H1 (cell line): ENCODE data around the gene KCNJ13. TPM values are rescaled to one million over a fixed set of nuclear protein-coding genes. Genes with fewer than 3 reads are reported as not detected.

Experiments
- CTCF ChIA-PET: fragments of 300-600 bp; sonication (Branson Sonifier 250); formaldehyde crosslinking; loops from one replicate; lab custom pipeline; 2021; ENCODE audit not compliant: partially characterized antibody; lab: Charles Lee
- POLR2A ChIA-PET: fragments of 300-600 bp; sonication (Branson Sonifier 250); formaldehyde crosslinking; loops from one replicate; lab custom pipeline; 2021; ENCODE audit warnings: inconsistent platforms; ENCODE audit not compliant: partially characterized antibody; lab: Charles Lee
- DNase-seq, 2 experiments: peaks; one replicate each; pipeline versions ENCODE4 v3.0.0 to v3.0.0-alpha.2; 2010 to 2022; ENCODE audit warnings: low spot score in 2 of 2, low read depth in 1 of 2, mixed read lengths in 1 of 2
- FAIRE-seq: peaks from 2 replicates; lab custom pipeline; 2011; peaks lifted over from hg19 to GRCh38; lab: Jason Lieb, UNC
- H2AFZ ChIP-seq: 2 replicates; pipeline ENCODE4 v1.8.1; 2012; ENCODE audit warnings: low read length, inconsistent platforms
- H2AK5ac ChIP-seq: 2 replicates; pipeline ENCODE4 v1.6.1; 2013; ENCODE audit warnings: low read depth, low read length
- H2BK120ac ChIP-seq: replicated peaks from 2 replicates; pipeline ENCODE3; 2013; ENCODE audit warnings: low read depth, low read length, inconsistent platforms
- H2BK12ac ChIP-seq: 2 replicates; pipeline ENCODE4 v1.6.1; 2013; ENCODE audit warnings: low read depth, low read length
- H2BK15ac ChIP-seq: 2 replicates; pipeline ENCODE4 v1.6.1; 2013; ENCODE audit warnings: low read length
- H2BK20ac ChIP-seq: 2 replicates; pipeline ENCODE4 v1.6.1; 2013; ENCODE audit warnings: low read length
- H2BK5ac ChIP-seq: 2 replicates; pipeline ENCODE4 v1.6.1; 2013; ENCODE audit warnings: low read depth, low read length
- H3K14ac ChIP-seq: 2 replicates; pipeline ENCODE4 v1.6.1; 2013; ENCODE audit warnings: inconsistent platforms; ENCODE audit not compliant: insufficient read length
- H3K18ac ChIP-seq: 2 replicates; pipeline ENCODE4 v1.6.1; 2013; ENCODE audit warnings: low read length; ENCODE audit errors: extremely low read depth
- H3K23ac ChIP-seq: 2 replicates; pipeline ENCODE4 v1.6.1; 2013; ENCODE audit warnings: inconsistent platforms; ENCODE audit not compliant: insufficient read length
- H3K23me2 ChIP-seq: 2 replicates; pipeline ENCODE4 v1.6.1; 2013; ENCODE audit warnings: low read depth, low read length
- H3K27ac ChIP-seq: 2 replicates; pipeline ENCODE4 v1.6.1; 2011; ENCODE audit warnings: low read depth, low read length, inconsistent platforms
- H3K27me3 ChIP-seq, 4 experiments: replicated peaks in 1 of 4; 1 replicate in 1 of 4; 2 replicates in 3 of 4; pipeline versions ENCODE4 v1.6.1 to v1.8.1; 2011 to 2013; ENCODE audit warnings: low read length in 3 of 4, mild to moderate bottlenecking in 3 of 4, inconsistent platforms in 2 of 4, mixed read lengths in 2 of 4, moderate library complexity in 1 of 4; ENCODE audit not compliant: control insufficient read depth in 3 of 4, insufficient read depth in 3 of 4; ENCODE audit errors: extremely low read depth in 1 of 4
- H3K36me3 ChIP-seq, 4 experiments: 2 replicates each; pipeline versions ENCODE4 v1.6.1 to v1.8.1; 2011 to 2013; ENCODE audit warnings: mild to moderate bottlenecking in 4 of 4, low read length in 3 of 4, moderate library complexity in 2 of 4, control low read depth in 1 of 4, inconsistent platforms in 1 of 4; ENCODE audit not compliant: insufficient read depth in 4 of 4, control insufficient read depth in 2 of 4
- H3K4ac ChIP-seq: replicated peaks from 2 replicates; pipeline ENCODE3; 2013; ENCODE audit warnings: low read length, low read depth, mixed read lengths, inconsistent platforms; ENCODE audit not compliant: insufficient read length
- H3K4me1 ChIP-seq, 4 experiments: replicated peaks in 1 of 4; 1 replicate in 1 of 4; 2 replicates in 3 of 4; pipeline versions ENCODE4 v1.6.1 to v1.8.1; 2011 to 2013; ENCODE audit warnings: low read length in 3 of 4, inconsistent platforms in 2 of 4, mixed read lengths in 1 of 4; ENCODE audit not compliant: insufficient read depth in 4 of 4, control insufficient read depth in 3 of 4
- H3K4me2 ChIP-seq, 2 experiments: 2 replicates each; pipeline versions ENCODE4 v1.6.1 to v1.8.1; 2011 to 2013; ENCODE audit warnings: low read depth in 2 of 2, low read length in 2 of 2, control low read depth in 1 of 2, inconsistent platforms in 1 of 2, mild to moderate bottlenecking in 1 of 2; ENCODE audit not compliant: insufficient read depth in 1 of 2
- H3K4me3 ChIP-seq, 4 experiments: fragments of 200-600, 300-600 bp in 1 of 4; sonication (generic), shearing (Covaris generic), sonication (Bioruptor Twin) in 1 of 4; 2 replicates each; pipeline versions ENCODE4 v1.5.1 to v1.8.1; 2011 to 2016; ENCODE audit warnings: low read length in 4 of 4, low read depth in 3 of 4, control low read depth in 2 of 4, inconsistent platforms in 2 of 4, mild to moderate bottlenecking in 2 of 4, mixed read lengths in 1 of 4, moderate library complexity in 1 of 4; ENCODE audit not compliant: insufficient read depth in 2 of 4; ENCODE audit errors: extremely low read depth in 1 of 4
- H3K56ac ChIP-seq: replicated peaks from 2 replicates; pipeline ENCODE3; 2013; ENCODE audit warnings: low read depth, mild to moderate bottlenecking, mixed read lengths, low read length, inconsistent platforms; ENCODE audit not compliant: insufficient read length
- H3K79me1 ChIP-seq: 2 replicates; pipeline ENCODE4 v1.6.1; 2013; ENCODE audit warnings: low read depth, low read length, control low read depth
- H3K79me2 ChIP-seq, 2 experiments: 2 replicates each; pipeline versions ENCODE4 v1.6.1 to v1.8.1; 2012 to 2013; ENCODE audit warnings: low read length in 2 of 2, mild to moderate bottlenecking in 2 of 2, inconsistent platforms in 1 of 2; ENCODE audit not compliant: insufficient read depth in 2 of 2, control insufficient read depth in 1 of 2
- H3K9ac ChIP-seq, 4 experiments: replicated peaks in 1 of 4; 1 replicate in 1 of 4; 2 replicates in 3 of 4; pipeline versions ENCODE4 v1.6.1 to v1.8.1; 2011 to 2013; ENCODE audit warnings: low read depth in 3 of 4, low read length in 3 of 4, control low read depth in 2 of 4, mild to moderate bottlenecking in 2 of 4, moderate library complexity in 2 of 4, inconsistent platforms in 1 of 4; ENCODE audit errors: extremely low read depth in 1 of 4
- H3K9me3 ChIP-seq, 2 experiments: 2 replicates each; pipeline versions ENCODE4 v1.6.1 to v1.8.1; 2012 to 2013; ENCODE audit warnings: mild to moderate bottlenecking in 2 of 2, moderate library complexity in 2 of 2, control low read depth in 1 of 2, inconsistent platforms in 1 of 2, low read depth in 1 of 2, low read length in 1 of 2, mixed read lengths in 1 of 2; ENCODE audit not compliant: insufficient read depth in 2 of 2
- H4K20me1 ChIP-seq, 2 experiments: replicated peaks in 1 of 2; 2 replicates each; pipeline versions ENCODE3 to v1.8.1; 2011 to 2013; ENCODE audit warnings: inconsistent platforms in 2 of 2, low read length in 2 of 2, mild to moderate bottlenecking in 1 of 2; ENCODE audit not compliant: insufficient read depth in 2 of 2, control insufficient read depth in 1 of 2
- H4K5ac ChIP-seq: 2 replicates; pipeline ENCODE4 v1.6.1; 2013; ENCODE audit warnings: low read length, low read depth, mixed read lengths, inconsistent platforms; ENCODE audit not compliant: insufficient read length
- H4K8ac ChIP-seq: 2 replicates; pipeline ENCODE4 v1.8.0; 2013; ENCODE audit warnings: mild to moderate bottlenecking, moderate library complexity, low read length, inconsistent platforms; ENCODE audit not compliant: insufficient read depth; ENCODE audit errors: extremely low read depth
- H4K91ac ChIP-seq: replicated peaks from 2 replicates; pipeline ENCODE3; 2013; ENCODE audit warnings: low read length, mixed read lengths, inconsistent platforms; ENCODE audit not compliant: insufficient read length
- BACH1 ChIP-seq: IDR thresholded peaks from 2 replicates; pipeline ENCODE4 v1.6.1; 2012; ENCODE audit warnings: low read length, improper control_type of control experiment
- BCL11A ChIP-seq, 2 experiments: IDR thresholded peaks; one replicate each; pipeline ENCODE4 v1.6.1; 2011; ENCODE audit warnings: low read depth in 2 of 2, low read length in 2 of 2, mild to moderate bottlenecking in 2 of 2
- CBX5 ChIP-seq: fragments of 300-800, 300-1000 bp; sonication (generic); IDR thresholded peaks from 2 replicates; pipeline ENCODE4 v1.7.1; 2016; ENCODE audit warnings: antibody characterized with exemption, low read length, low read depth
- CBX8 ChIP-seq: fragments of 300-800, 300-1000 bp; sonication (generic); IDR thresholded peaks from 2 replicates; pipeline ENCODE4 v1.7.1; 2016; ENCODE audit warnings: low read depth, low read length, borderline replicate concordance
- CREB1 ChIP-seq: IDR thresholded peaks from 2 replicates; pipeline ENCODE4 v1.6.1; 2012; ENCODE audit warnings: inconsistent platforms
- EZH2 ChIP-seq: fragments of 200-600 bp; sonication (generic); IDR thresholded peaks from 2 replicates; pipeline ENCODE4 v1.7.1; 2012; ENCODE audit warnings: low read depth, mild to moderate bottlenecking, moderate library complexity, low read length, inconsistent platforms; ENCODE audit not compliant: severe bottlenecking
- GTF2F1 ChIP-seq: IDR thresholded peaks from 2 replicates; pipeline ENCODE4 v1.6.1; 2012; ENCODE audit warnings: low read depth, low read length, improper control_type of control experiment, borderline replicate concordance
- HDAC2 ChIP-seq, 2 experiments: fragments of 300-600 bp in 1 of 2; sonication (generic) in 1 of 2; IDR thresholded peaks; 2 replicates each; pipeline ENCODE4 v1.6.1; 2011 to 2012; ENCODE audit warnings: low read depth in 2 of 2, low read length in 2 of 2, mild to moderate bottlenecking in 2 of 2, moderate library complexity in 2 of 2, borderline replicate concordance in 1 of 2, inconsistent platforms in 1 of 2
- HDAC6 ChIP-seq: IDR thresholded peaks from one replicate; pipeline ENCODE4 v1.7.1; 2012; ENCODE audit warnings: low read depth, mild to moderate bottlenecking, inconsistent platforms, low read length, moderate library complexity
- JUND ChIP-seq: IDR thresholded peaks from 2 replicates; pipeline ENCODE4 v1.6.1; 2011; ENCODE audit warnings: mild to moderate bottlenecking, improper control_type of control experiment, low read length
- KDM4A ChIP-seq: IDR thresholded peaks from one replicate; pipeline ENCODE4 v1.7.1; 2012; ENCODE audit warnings: low read depth, mild to moderate bottlenecking, moderate library complexity, low read length, inconsistent platforms; ENCODE audit not compliant: severe bottlenecking
- SP4 ChIP-seq: IDR thresholded peaks from 2 replicates; pipeline ENCODE4 v1.6.1; 2012; ENCODE audit warnings: low read length, inconsistent platforms
- SUZ12 ChIP-seq: fragments of 200-600 bp; sonication (generic); IDR thresholded peaks from 2 replicates; pipeline ENCODE4 v1.6.1; 2012; ENCODE audit warnings: mild to moderate bottlenecking, inconsistent platforms, low read length, moderate library complexity, mixed read lengths
- TAF1 ChIP-seq: IDR thresholded peaks from 2 replicates; pipeline ENCODE4 v1.6.1; 2011; ENCODE audit warnings: mild to moderate bottlenecking, low read depth, low read length
- WGBS, 2 experiments: shearing (Covaris generic) in 1 of 2; methylation state at CpG; one replicate each; pipeline versions ENCODE4 v1.1.6 to v1.1.7; 2013 to 2015; ENCODE audit warnings: low lambda C conversion rate in 2 of 2, mixed read lengths in 2 of 2, inconsistent platforms in 1 of 2, low coverage in 1 of 2, missing lambda C conversion rate in 1 of 2; ENCODE audit not compliant: insufficient replicate concordance in 2 of 2, insufficient coverage in 1 of 2, insufficient read length in 1 of 2; ENCODE audit errors: extremely low coverage in 1 of 2, missing lambda C conversion rate in 1 of 2; 5-methylcytosine and 5-hydroxymethylcytosine counted together
- polyA plus RNA-seq, 7 experiments: library from polyadenylated mRNA; depleted of rRNA in 3 of 7; stranded (reverse) in 5 of 7; unstranded in 2 of 7; fragments of >200 nt in 5 of 7; fragments of 200-250 nt in 2 of 7; gene quantifications; 1 replicate in 5 of 7; 2 replicates in 1 of 7; 4 replicates in 1 of 7; pipeline versions ENCODE4 v1.2.1 to v1.2.3, GENCODE V29; 2011 to 2013; ENCODE audit warnings: missing spikeins in 2 of 7, mixed read lengths in 2 of 7
- total RNA-seq: library from RNA; stranded (reverse); fragmentation: NEBNext Ultra II Directional; extraction: Animal tissue kit (Norgen Biotek cat#: 25700); gene quantifications from 2 replicates; pipeline ENCODE4 v1.2.1, GENCODE V29; 2021
- TF ChIP-seq, protein P1 (sequence below): IDR thresholded peaks from 2 replicates; pipeline ENCODE4 v1.6.1; 2012; ENCODE audit warnings: inconsistent platforms

Gene KCNJ13
- total and polyA plus RNA-seq, 2 of the 8 experiments (the other 6 are each of a cell fraction or from before 2014, with no cell fraction given): not detected

DNA sequence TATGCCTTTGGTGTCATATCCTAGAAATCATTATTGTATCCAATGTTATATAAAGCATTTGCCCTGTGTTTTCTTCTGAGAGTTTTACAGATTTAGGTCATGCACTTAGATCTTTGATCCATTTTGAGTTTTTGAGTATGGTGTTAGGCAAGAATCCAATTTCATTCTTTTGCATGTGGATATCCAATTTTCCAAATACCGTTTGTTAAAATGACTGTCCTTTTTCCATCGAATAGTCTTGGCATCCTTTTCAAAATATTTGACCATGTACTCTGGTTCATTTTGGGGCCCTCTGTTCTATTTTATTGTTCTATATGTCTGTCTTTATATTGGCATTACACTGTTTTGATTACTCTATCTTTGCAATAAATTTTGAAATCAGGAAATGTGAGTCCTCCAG, 23.8 kb upstream of the KCNJ13 start:
- ChIA-PET CTCF (interaction anchor here (0.6 kb wide), 1 partner anchor 335 kb away, joined by 3 read pairs; no protein-coding TSS in a partner anchor), POLR2A (no interaction called here)
- Histone ChIP-seq H3K56ac (no peak overlapping the region), H3K23me2 (no peaks in the 10 kb centered on the region), H3K4ac (no peak overlapping the region), H3K4me2 (no peak overlapping the region), H2BK20ac (no peak overlapping the region), H2BK12ac (no peak overlapping the region), H4K20me1 (no peaks in the 10 kb centered on the region), H4K91ac (no peak overlapping the region), H3K36me3 (peaks cover 3 to 23% (median 13%) of the 10 kb centered on the region in 4 experiments; a peak in 7 of 8 replicates), H2BK5ac (no peak overlapping the region), H3K14ac (no peak overlapping the region), H2AK5ac (no peak overlapping the region), H3K79me1 (no peaks in the 10 kb centered on the region), H3K79me2 (peaks cover 0 to 2% of the 10 kb centered on the region in 2 experiments; a peak in 1 of 4 replicates), H3K9ac (no peak overlapping the region), H3K9me3 (no peaks in the 10 kb centered on the region), H3K4me1 (peaks cover 0 to 5% (median 0%) of the 10 kb centered on the region in 4 experiments; a peak in 1 of 7 replicates), H3K27me3 (no peaks in the 10 kb centered on the region), H2BK15ac (no peak overlapping the region), H4K5ac (no peak overlapping the region), H3K4me3 (no peak overlapping the region), H4K8ac (no peak overlapping the region), H2BK120ac (no peak overlapping the region), H3K23ac (no peak overlapping the region), H3K27ac (no peak overlapping the region), H3K18ac (no peak overlapping the region), H2AFZ (no peak overlapping the region)
- WGBS, 2 experiments: 89% methylated on average over 2 of the region's 2 CpGs; no CpG with 5 or more reads in 1 of the 2 experiments
- no peak for FAIRE-seq
- DNase-seq: no peak
- TF ChIP-seq SUZ12: no peak
- no peak for TF ChIP-seq JUND
- no peak for TF ChIP-seq CBX8
- no peak for TF ChIP-seq KDM4A
- no peak for TF ChIP-seq CREB1
- no peak for TF ChIP-seq HDAC6
- TF ChIP-seq EZH2: no peak
- TF ChIP-seq BCL11A (IDR thresholded peaks at IDR 0.05; ENCODE audit: low read depth in 2 of 2, low read length in 2 of 2): no peak
- no peak for TF ChIP-seq HDAC2 (IDR thresholded peaks at IDR 0.05; ENCODE audit: borderline replicate concordance in 1 of 2, low read depth in 2 of 2, low read length in 2 of 2)
- no peak for TF ChIP-seq SP4
- TF ChIP-seq, protein P1, sequence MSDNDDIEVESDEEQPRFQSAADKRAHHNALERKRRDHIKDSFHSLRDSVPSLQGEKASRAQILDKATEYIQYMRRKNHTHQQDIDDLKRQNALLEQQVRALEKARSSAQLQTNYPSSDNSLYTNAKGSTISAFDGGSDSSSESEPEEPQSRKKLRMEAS: no peak
- TF ChIP-seq GTF2F1: no peak
- TF ChIP-seq CBX5: no peak
- TF ChIP-seq BACH1: no peak
- no peak for TF ChIP-seq TAF1
